ENCODE data around the gene AGPAT4. TPM values are rescaled to one million over a fixed set of nuclear protein-coding genes. Genes with fewer than 3 reads are reported as not detected.

Gene AGPAT4
- total and polyA plus RNA-seq, 2 of the 13 experiments (the other 11 are each of a cell fraction or from before 2014, with no cell fraction given): 0.07 to 0.13 TPM

GRCh38 chr6:161135695-161136591 lies 137.9 kb downstream of the AGPAT4 start:
- DNase-seq (ENCODE audit: low spot score) (peak; percentile 64), FAIRE-seq (peak; percentile 94), ATAC-seq (peak; percentile 61)
- no peaks in the 10 kb centered on the region for H3K27me3 ChIP-seq (ENCODE audit: control insufficient read depth in 1 of 2, insufficient read depth in 2 of 2, low read length in 2 of 2)
- in situ Hi-C loops (cut with HindIII; ENCODE audit: extremely low pct_ligation_motif_present, low pct_unique_long_range_greater_than_20kb) (no loop called here), intact Hi-C loops (cut with micrococcal nuclease; ENCODE audit: unreplicated experiment) (no loop called here)
- CTCF ChIA-PET (ENCODE audit: low intra/inter-chr PET ratio, low total read pairs): no interaction called here
- H3K79me2 ChIP-seq (ENCODE audit: insufficient read depth, low read length): no peaks in the 10 kb centered on the region
- peak overlapping the region; percentile 57 for H3K4me2 ChIP-seq (ENCODE audit: low read depth, low read length)
- H3K4me1 ChIP-seq (ENCODE audit: insufficient read depth, low read length): peaks cover 31% of the 10 kb centered on the region
- WGBS (ENCODE audit: low lambda C conversion rate): 55% methylated on average over 22 of the region's 23 CpGs
- H3K4me3 ChIP-seq (replicated peaks in 1 of 3; ENCODE audit: insufficient read depth in 1 of 3, low read depth in 2 of 3, low read length in 3 of 3): no peak overlapping the region
- peak overlapping the region; percentile 30 for H3K27ac ChIP-seq (ENCODE audit: extremely low read length, insufficient read depth, low read length)
- H3K36me3 ChIP-seq (replicated peaks in 1 of 2; ENCODE audit: control insufficient read depth in 1 of 2, insufficient read depth in 2 of 2, low read length in 2 of 2): peaks cover 0 to 1% of the 10 kb centered on the region in 2 experiments; a peak in 1 of 5 replicates
- no peak overlapping the region for H3K9ac ChIP-seq (ENCODE audit: insufficient read depth, low read depth, low read length)
- H4K20me1 ChIP-seq (ENCODE audit: insufficient read depth, low read length): no peaks in the 10 kb centered on the region
- H3K9me3 ChIP-seq (ENCODE audit: low read length): no peaks in the 10 kb centered on the region
- no TSS peak for BruUV-seq (replicated peaks)
- H2AFZ ChIP-seq (ENCODE audit: low read length): no peak overlapping the region
- POLR2A ChIA-PET: no interaction called here
- TF ChIP-seq THRA (CRISPR knock-in tag; IDR thresholded peaks at IDR 0.05; ENCODE audit: borderline replicate concordance): 0 out of 2 replicates have a peak, but pooled peaks have one; percentile 54
- TF ChIP-seq POGK (CRISPR knock-in tag; conservative IDR thresholded peaks at IDR 0.05): peak; percentile 59; the same call in 1 of the 2 replicates
- no peak for TF ChIP-seq KIAA2018 (CRISPR knock-in tag; IDR thresholded peaks at IDR 0.05; ENCODE audit: borderline replicate concordance)
- no peak for TF ChIP-seq TOPORS (CRISPR knock-in tag; IDR thresholded peaks at IDR 0.05)
- no peak for TF ChIP-seq ZNF446 (CRISPR knock-in tag; IDR thresholded peaks at IDR 0.05)
- TF ChIP-seq ZXDC (CRISPR knock-in tag; IDR thresholded peaks at IDR 0.05): no peak
- TF ChIP-seq HMG20A (CRISPR knock-in tag; IDR thresholded peaks at IDR 0.05; ENCODE audit: borderline replicate concordance): no peak; the same call in 1 of the 2 replicates

Data from HepG2 (cell line).